A673 (cell line): Measurements from ENCODE around the gene SRRT. TPM values are rescaled to one million over a fixed set of nuclear protein-coding genes. Genes with fewer than 3 reads are reported as not detected.

Experiments
- BruUV-seq: library from RNA; stranded (reverse); fragments of 400-500 nt; replicated peaks from 2 replicates; lab custom pipeline; 2021; lab: Mats Ljungman, UMichigan
- CTCF ChIA-PET: fragments of 300-600 bp; sonication (Branson Sonifier 250); formaldehyde crosslinking; loops from one replicate; lab custom pipeline; 2022; ENCODE audit warnings: antibody characterized with exemption; lab: Charles Lee
- POLR2A ChIA-PET: fragments of 300-600 bp; sonication (Branson Sonifier 250); formaldehyde crosslinking; loops from one replicate; lab custom pipeline; 2022; ENCODE audit warnings: antibody characterized with exemption; ENCODE audit not compliant: low non-redundant PET; lab: Charles Lee
- DNase-seq: peaks from one replicate; pipeline ENCODE4 v3.0.0-alpha.2; 2015; ENCODE audit warnings: low spot score
- H3K27ac ChIP-seq: fragments of 200-600 bp; sonication (generic); 2 replicates; pipeline ENCODE4 v1.5.1; 2016; ENCODE audit warnings: mixed run types, low read depth, mild to moderate bottlenecking, mixed read lengths, antibody characterized with exemption, low read length; ENCODE audit not compliant: poor library complexity, severe bottlenecking
- H3K27me3 ChIP-seq: fragments of 200-600 bp; sonication (generic); replicated peaks from 2 replicates; pipeline ENCODE4 v1.6.1; 2017; ENCODE audit warnings: mixed run types, low read depth, mild to moderate bottlenecking, mixed read lengths, antibody characterized with exemption, low read length; ENCODE audit not compliant: insufficient read depth, poor library complexity
- H3K36me3 ChIP-seq: fragments of 200-600 bp; sonication (generic); 2 replicates; pipeline ENCODE4 v1.6.1; 2016; ENCODE audit warnings: mixed run types, mild to moderate bottlenecking, mixed read lengths, antibody characterized with exemption, low read length; ENCODE audit not compliant: insufficient read depth, poor library complexity, severe bottlenecking
- H3K4me1 ChIP-seq: fragments of 200-600 bp; sonication (generic); 2 replicates; pipeline ENCODE4 v1.6.1; 2017; ENCODE audit warnings: mixed run types, mild to moderate bottlenecking, mixed read lengths, antibody characterized with exemption, low read length; ENCODE audit not compliant: insufficient read depth, poor library complexity, severe bottlenecking
- H3K4me3 ChIP-seq: fragments of 200-600 bp; sonication (generic); 2 replicates; pipeline ENCODE4 v1.5.1; 2016; ENCODE audit warnings: low read depth, mixed run types, mild to moderate bottlenecking, mixed read lengths, low read length; ENCODE audit not compliant: poor library complexity, severe bottlenecking
- H3K9me3 ChIP-seq: fragments of 200-600 bp; sonication (generic); 2 replicates; pipeline ENCODE4 v1.6.1; 2016; ENCODE audit warnings: mixed run types, low read depth, mild to moderate bottlenecking, mixed read lengths, antibody characterized with exemption, low read length; ENCODE audit not compliant: poor library complexity, severe bottlenecking
- EZH2 ChIP-seq: fragments of 200-600 bp; sonication (generic); IDR thresholded peaks from 2 replicates; pipeline ENCODE4 v1.6.1; 2017; ENCODE audit warnings: borderline replicate concordance, low read depth, mild to moderate bottlenecking, mixed read lengths, antibody characterized with exemption, low read length; ENCODE audit not compliant: poor library complexity, severe bottlenecking
- intact Hi-C: fragments of 100-400 bp; cut with micrococcal nuclease; formaldehyde crosslinking; loops from one replicate; pipeline ENCODE4 v1.10.0; 2022; ENCODE audit not compliant: unreplicated experiment
- total RNA-seq: library from RNA; stranded (reverse); gene quantifications from 2 replicates; pipeline ENCODE4 v1.2.3, GENCODE V29; 2021
- TF ChIP-seq, protein P1 (sequence below): fragments of 300-800, 200-600 bp; sonication (generic); conservative IDR thresholded peaks from 2 replicates; pipeline ENCODE4 v1.5.1; 2017; ENCODE audit warnings: low read depth, mild to moderate bottlenecking, antibody characterized with exemption, low read length, moderate library complexity, mixed read lengths

Gene SRRT
- total RNA-seq, 1 experiment from 2014 or later, result 277 TPM

DNA sequence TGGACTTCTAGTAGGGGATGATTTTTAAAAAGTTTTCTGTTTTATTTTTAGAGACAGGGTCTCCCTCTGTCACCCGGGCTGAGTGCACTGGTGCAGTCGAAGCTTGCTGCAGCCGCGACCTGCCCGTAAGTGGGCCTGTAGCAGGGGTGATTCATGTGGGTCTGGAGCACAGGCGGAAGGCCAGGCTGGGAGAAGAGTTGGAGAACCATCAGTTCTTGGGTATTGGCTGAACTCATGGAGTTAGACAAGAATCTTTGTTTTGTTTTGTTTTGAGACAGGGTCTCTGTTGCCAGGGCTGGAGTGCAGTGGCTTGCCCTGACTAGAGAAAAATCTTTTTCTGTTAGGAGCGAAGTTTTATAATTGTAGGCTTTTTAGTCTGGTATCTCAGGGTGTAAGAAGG is 5.7 kb downstream of the SRRT start:
- no TSS peak for BruUV-seq
- ChIA-PET CTCF (no interaction called here), POLR2A (no interaction called here)

GRCh38 chr7:100881136-100881535 is 6.2 kb downstream of the SRRT start:
- no peak overlapping the region for H3K27ac ChIP-seq
- peaks cover 89% of the 10 kb centered on the region for H3K36me3 ChIP-seq
- DNase-seq, result no peak
- H3K27me3 ChIP-seq, result no peaks in the 10 kb centered on the region
- TF ChIP-seq EZH2, result no peak
- TF ChIP-seq, protein P1, sequence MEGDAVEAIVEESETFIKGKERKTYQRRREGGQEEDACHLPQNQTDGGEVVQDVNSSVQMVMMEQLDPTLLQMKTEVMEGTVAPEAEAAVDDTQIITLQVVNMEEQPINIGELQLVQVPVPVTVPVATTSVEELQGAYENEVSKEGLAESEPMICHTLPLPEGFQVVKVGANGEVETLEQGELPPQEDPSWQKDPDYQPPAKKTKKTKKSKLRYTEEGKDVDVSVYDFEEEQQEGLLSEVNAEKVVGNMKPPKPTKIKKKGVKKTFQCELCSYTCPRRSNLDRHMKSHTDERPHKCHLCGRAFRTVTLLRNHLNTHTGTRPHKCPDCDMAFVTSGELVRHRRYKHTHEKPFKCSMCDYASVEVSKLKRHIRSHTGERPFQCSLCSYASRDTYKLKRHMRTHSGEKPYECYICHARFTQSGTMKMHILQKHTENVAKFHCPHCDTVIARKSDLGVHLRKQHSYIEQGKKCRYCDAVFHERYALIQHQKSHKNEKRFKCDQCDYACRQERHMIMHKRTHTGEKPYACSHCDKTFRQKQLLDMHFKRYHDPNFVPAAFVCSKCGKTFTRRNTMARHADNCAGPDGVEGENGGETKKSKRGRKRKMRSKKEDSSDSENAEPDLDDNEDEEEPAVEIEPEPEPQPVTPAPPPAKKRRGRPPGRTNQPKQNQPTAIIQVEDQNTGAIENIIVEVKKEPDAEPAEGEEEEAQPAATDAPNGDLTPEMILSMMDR, result no peak
- ChIA-PET POLR2A (no interaction called here), CTCF (no interaction called here)
- peaks cover 14% of the 10 kb centered on the region for H3K4me1 ChIP-seq
- BruUV-seq, result no TSS peak
- H3K4me3 ChIP-seq, result no peak overlapping the region
- intact Hi-C loops, result no loop called here
- H3K9me3 ChIP-seq, result no peaks in the 10 kb centered on the region

More for the DNA sequence above, 5.7 kb downstream of the SRRT start:
- Histone ChIP-seq H3K27me3 (no peaks in the 10 kb centered on the region), H3K9me3 (no peaks in the 10 kb centered on the region), H3K36me3 (peaks cover 85% of the 10 kb centered on the region), H3K4me3 (no peak overlapping the region), H3K4me1 (peaks cover 14% of the 10 kb centered on the region), H3K27ac (no peak overlapping the region)
- DNase-seq, result no peak
- TF ChIP-seq EZH2, result no peak
- TF ChIP-seq, protein P1, result no peak
- intact Hi-C loops, result no loop called here

DNA sequence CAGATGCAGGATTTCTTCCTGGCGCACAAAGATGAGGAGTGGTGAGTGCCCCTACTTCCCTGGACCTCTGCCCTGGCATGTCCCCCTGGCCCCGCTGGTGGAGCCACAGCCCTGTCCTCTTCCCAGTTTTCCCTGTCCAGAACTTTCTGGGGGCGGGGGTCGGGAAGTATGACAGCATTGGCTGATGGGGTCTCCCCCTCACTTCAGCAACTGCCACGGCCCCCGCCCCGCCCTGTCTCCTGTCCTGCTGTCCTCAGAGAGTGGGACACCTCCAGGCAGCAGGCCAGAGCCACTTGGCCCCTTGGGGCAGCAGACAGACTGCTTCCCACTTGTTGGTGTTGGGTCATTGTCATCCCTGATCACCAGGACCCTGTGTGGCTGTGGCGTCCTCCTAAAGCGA is 7.3 kb downstream of the SRRT start:
- no peaks in the 10 kb centered on the region for H3K27me3 ChIP-seq
- TF ChIP-seq, protein P1, result no peak
- ChIA-PET POLR2A (no interaction called here), CTCF (interaction anchor here (0.6 kb wide), 1 partner anchor 402 kb away, joined by 3 read pairs; no protein-coding TSS in a partner anchor)
- H3K4me3 ChIP-seq, result no peak overlapping the region
- H3K36me3 ChIP-seq, result peaks cover 91% of the 10 kb centered on the region
- H3K27ac ChIP-seq, result no peak overlapping the region
- H3K9me3 ChIP-seq, result no peaks in the 10 kb centered on the region
- H3K4me1 ChIP-seq, result peaks cover 7% of the 10 kb centered on the region
- BruUV-seq, result no TSS peak
- intact Hi-C loops, result no loop called here
- no peak for DNase-seq
